HG02840 (cell line): ENCODE results near the gene AFAP1L1.

Source experiments
- ATAC-seq: cut with Tn5 transposase; IDR thresholded peaks from one replicate; pipeline ENCODE4 v1.9.1; 2021; ENCODE audit warnings: mild to moderate bottlenecking, moderate library complexity, moderate number of reproducible peaks; ENCODE audit not compliant: unreplicated experiment, low FRiP score

AFAP1L1 gene

GRCh38 chr5:149310947-149311658, 39.4 kb downstream of the AFAP1L1 start:
- ATAC-seq, result no peak

- ATAC-seq, result no peak
These were observed 41.6 kb downstream of the AFAP1L1 start for GRCh38 chr5:149313151-149313841.

GRCh38 chr5:149314571-149315111, 43.0 kb downstream of the AFAP1L1 start:
- ATAC-seq, result no peak

GRCh38 chr5:149315753-149316152, 44.1 kb downstream of the AFAP1L1 start:
- no peak for ATAC-seq

GRCh38 chr5:149317281-149318048, 45.8 kb downstream of the AFAP1L1 start:
- no peak for ATAC-seq

GRCh38 chr5:149319174-149319573, 47.5 kb downstream of the AFAP1L1 start:
- no peak for ATAC-seq

GRCh38 chr5:149320791-149321330, 49.2 kb downstream of the AFAP1L1 start:
- no peak for ATAC-seq

GRCh38 chr5:149322518-149322917, 50.9 kb downstream of the AFAP1L1 start:
- ATAC-seq, result no peak

GRCh38 chr5:149323210-149323609, 51.6 kb downstream of the AFAP1L1 start:
- no peak for ATAC-seq

- no peak for ATAC-seq
These were observed 52.1 kb downstream of the AFAP1L1 start for GRCh38 chr5:149323621-149324205.

- ATAC-seq, result no peak
These were observed 53.0 kb downstream of the AFAP1L1 start for GRCh38 chr5:149324641-149325040.

GRCh38 chr5:149325166-149325735, 53.6 kb downstream of the AFAP1L1 start:
- ATAC-seq, result no peak

GRCh38 chr5:149325894-149326293, 54.2 kb downstream of the AFAP1L1 start:
- no peak for ATAC-seq

- no peak for ATAC-seq
These were observed 55.0 kb downstream of the AFAP1L1 start for GRCh38 chr5:149326611-149327010.

- ATAC-seq, result no peak
These were observed 56.5 kb downstream of the AFAP1L1 start for GRCh38 chr5:149328177-149328576.

GRCh38 chr5:149333711-149334443, 62.2 kb downstream of the AFAP1L1 start:
- ATAC-seq, result no peak

GRCh38 chr5:149337736-149338135, 66.1 kb downstream of the AFAP1L1 start:
- no peak for ATAC-seq

GRCh38 chr5:149338364-149338763, 66.7 kb downstream of the AFAP1L1 start:
- no peak for ATAC-seq

- no peak for ATAC-seq
These were observed 69.3 kb downstream of the AFAP1L1 start for GRCh38 chr5:149340920-149341319.
